GM21786 (cell line): ENCODE data around the gene KLC4.

Experiments used
- ATAC-seq: cut with Tn5 transposase; IDR thresholded peaks from one replicate; pipeline ENCODE4 v1.9.1; 2021; ENCODE audit not compliant: unreplicated experiment

Gene KLC4

GRCh38 chr6:43059168-43060033 is at the start of gene KLC4, which contains the start of gene MRPL2:
Gene KLC4, plus strand, starts transcription at chr6:43059631. Its CDS starts 1,705 bp downstream, at chr6:43061336.
Gene MRPL2, minus strand, starts transcription at chr6:43059434. Its CDS starts 53 bp downstream, at chr6:43059381.
- peak; percentile 94 for ATAC-seq

GRCh38 chr6:43011207-43011606 is 48.2 kb upstream of the KLC4 start:
- no peak for ATAC-seq

GRCh38 chr6:43012364-43012763 is 47.1 kb upstream of the KLC4 start:
- no peak for ATAC-seq

GRCh38 chr6:43013097-43013842 is 46.2 kb upstream of the KLC4 start:
- ATAC-seq, result peak; percentile 5

- ATAC-seq, result peak; percentile 95
These were observed 45.5 kb upstream of the KLC4 start, which contains the start of the genes KLHDC3 and MEA1 for GRCh38 chr6:43013843-43014433. Gene KLHDC3, plus strand, starts transcription at chr6:43014249. Its CDS starts 2,944 bp downstream, at chr6:43017193. Gene MEA1, minus strand, starts transcription at chr6:43013946. Its CDS starts 133 bp downstream, at chr6:43013813.

- no peak for ATAC-seq
These were observed 45.0 kb upstream of the KLC4 start for GRCh38 chr6:43014434-43014909.

- no peak for ATAC-seq
These were observed 43.1 kb upstream of the KLC4 start for GRCh38 chr6:43016176-43016942.

GRCh38 chr6:43016943-43017334 is 42.5 kb upstream of the KLC4 start:
- ATAC-seq, result no peak

GRCh38 chr6:43019152-43019551 is 40.3 kb upstream of the KLC4 start:
- ATAC-seq, result no peak

- ATAC-seq, result no peak
These were observed 39.3 kb upstream of the KLC4 start for GRCh38 chr6:43020052-43020705.

- no peak for ATAC-seq
These were observed 38.6 kb upstream of the KLC4 start for GRCh38 chr6:43020847-43021246.

GRCh38 chr6:43021270-43022047 is 38.0 kb upstream of the KLC4 start, which contains the start of gene RRP36:
Gene RRP36, plus strand, starts transcription at chr6:43021623. Its CDS starts 32 bp downstream, at chr6:43021655.
- ATAC-seq, result peak; percentile 79

- ATAC-seq, result no peak
These were observed 35.0 kb upstream of the KLC4 start for GRCh38 chr6:43024436-43024835.

GRCh38 chr6:43026365-43026764 is 33.1 kb upstream of the KLC4 start:
- no peak for ATAC-seq

- no peak for ATAC-seq
These were observed 30.3 kb upstream of the KLC4 start for GRCh38 chr6:43029120-43029519.

GRCh38 chr6:43032326-43032725 is 27.1 kb upstream of the KLC4 start:
- ATAC-seq, result no peak

GRCh38 chr6:43033496-43034189 is 25.8 kb upstream of the KLC4 start:
- ATAC-seq, result no peak

GRCh38 chr6:43034190-43034525 is 25.3 kb upstream of the KLC4 start:
- ATAC-seq, result no peak
